OCI-M2 (cell line): ENCODE measurements around the gene ADK.

ENCODE experiments used
- DNase-seq: peaks from one replicate; lab custom pipeline; 2025; ENCODE audit not compliant: unreplicated experiment; lab: John Stamatoyannopoulos, UW

ADK gene

GRCh38 chr10:74642901-74643595 lies 492.0 kb downstream of the ADK start:
- no peak for DNase-seq

GRCh38 chr10:74643596-74643975 lies 492.6 kb downstream of the ADK start:
- no peak for DNase-seq

- DNase-seq = no peak
These were observed 493.7 kb downstream of the ADK start for GRCh38 chr10:74644738-74645137.

GRCh38 chr10:74645692-74646091 lies 494.7 kb downstream of the ADK start:
- no peak for DNase-seq

GRCh38 chr10:74650613-74651012 lies 499.6 kb downstream of the ADK start:
- DNase-seq = no peak

GRCh38 chr10:74651565-74651964 lies 500.5 kb downstream of the ADK start:
- no peak for DNase-seq

- no peak for DNase-seq
These were observed 501.6 kb downstream of the ADK start for GRCh38 chr10:74652664-74653063.

- no peak for DNase-seq
These were observed 507.5 kb downstream of the ADK start for GRCh38 chr10:74658511-74658910.

GRCh38 chr10:74662635-74663034 lies 511.6 kb downstream of the ADK start:
- DNase-seq = no peak

GRCh38 chr10:74669210-74669609 lies 518.2 kb downstream of the ADK start:
- DNase-seq = no peak

GRCh38 chr10:74671716-74672115 lies 520.7 kb downstream of the ADK start:
- no peak for DNase-seq

- no peak for DNase-seq
These were observed 521.6 kb downstream of the ADK start for GRCh38 chr10:74672430-74673165.

- DNase-seq = no peak
These were observed 523.9 kb downstream of the ADK start for GRCh38 chr10:74674927-74675326.

GRCh38 chr10:74675484-74675883 lies 524.5 kb downstream of the ADK start:
- no peak for DNase-seq

- no peak for DNase-seq
These were observed 526.9 kb downstream of the ADK start for GRCh38 chr10:74677951-74678350.

GRCh38 chr10:74681917-74682627 lies 531.1 kb downstream of the ADK start:
- DNase-seq = no peak

GRCh38 chr10:74683067-74683466 lies 532.0 kb downstream of the ADK start:
- no peak for DNase-seq

- no peak for DNase-seq
These were observed 532.8 kb downstream of the ADK start for GRCh38 chr10:74683621-74684364.

- DNase-seq = no peak
These were observed 533.4 kb downstream of the ADK start for GRCh38 chr10:74684462-74684861.

- DNase-seq = no peak
These were observed 534.5 kb downstream of the ADK start for GRCh38 chr10:74685564-74685963.

- no peak for DNase-seq
These were observed 539.4 kb downstream of the ADK start for GRCh38 chr10:74690393-74690792.
